K562 (cell line): ENCODE results near the gene SMARCC1. TPM values are rescaled to one million over a fixed set of nuclear protein-coding genes. Genes with fewer than 3 reads are reported as not detected.
A peak's percentile ranks its signal among the peaks of the same experiment; 100 is the strongest.

Experiments used
- ATAC-seq: fragments of 200-7000 bp; cut with Tn5 transposase; 3 replicates; pipeline ENCODE4 v1.9.1; 2020; ENCODE audit warnings: moderate library complexity
- BruUV-seq: library from RNA; stranded (reverse); fragments of 400-500 nt; replicated peaks from 2 replicates; lab custom pipeline; 2021; lab: Mats Ljungman, UMichigan
- CTCF ChIA-PET: fragments of 300-600 bp; formaldehyde crosslinking; extraction: SDS; loops from one replicate; lab custom pipeline; 2021; ENCODE audit warnings: low intra/inter-chr PET ratio; lab: Yijun Ruan, JAX
- POLR2A ChIA-PET: fragments of 300-600, 350-650 bp; sonication (Branson Sonifier 250); formaldehyde crosslinking; extraction: SDS; loops from one replicate; lab custom pipeline; 2021; ENCODE audit warnings: antibody characterized with exemption, inconsistent platforms; lab: Yijun Ruan, JAX
- DNase-seq, 4 experiments: peaks; one replicate each; pipeline versions ENCODE4 v3.0.0 to v3.0.0-alpha.2; 2011 to 2018; ENCODE audit warnings: low spot score in 3 of 4, mixed read lengths in 3 of 4; ENCODE audit errors: extremely low read depth in 1 of 4
- FAIRE-seq: peaks from 2 replicates; lab custom pipeline; 2011; peaks lifted over from hg19 to GRCh38; lab: Jason Lieb, UNC
- H2AFZ ChIP-seq: 2 replicates; pipeline ENCODE4 v1.6.0; 2011; ENCODE audit warnings: low read depth, low read length, control low read depth, inconsistent platforms
- H3K27ac ChIP-seq: fragments of 200-600 bp; 3 replicates; pipeline ENCODE4 v1.8.0; 2011; ENCODE audit warnings: low read depth, mild to moderate bottlenecking, control low read depth, inconsistent platforms, low read length, moderate library complexity, mixed read lengths; ENCODE audit errors: extremely low read depth
- H3K27me3 ChIP-seq, 2 experiments: fragments of 300-600 bp in 1 of 2; 2 replicates in 1 of 2; 3 replicates in 1 of 2; pipeline versions ENCODE4 v1.6.0 to v1.8.0; 2011; ENCODE audit warnings: inconsistent platforms in 2 of 2, low read length in 2 of 2, mild to moderate bottlenecking in 1 of 2, mixed read lengths in 1 of 2, moderate library complexity in 1 of 2; ENCODE audit not compliant: control insufficient read depth in 2 of 2, insufficient read depth in 2 of 2
- H3K36me3 ChIP-seq: fragments of 300-600 bp; 3 replicates; pipeline ENCODE4 v1.8.0; 2011; ENCODE audit warnings: mild to moderate bottlenecking, low read length, inconsistent platforms; ENCODE audit not compliant: control insufficient read depth, insufficient read depth
- H3K4me1 ChIP-seq, 2 experiments: fragments of 200-600 bp in 1 of 2; replicated peaks in 1 of 2; 2 replicates in 1 of 2; 3 replicates in 1 of 2; pipeline versions ENCODE4 v1.5.1 to v1.8.0; 2011; ENCODE audit warnings: inconsistent platforms in 2 of 2, low read length in 2 of 2, mild to moderate bottlenecking in 1 of 2, mixed read lengths in 1 of 2, moderate library complexity in 1 of 2; ENCODE audit not compliant: control insufficient read depth in 2 of 2, insufficient read depth in 2 of 2
- H3K4me2 ChIP-seq: 2 replicates; pipeline ENCODE4 v1.6.1; 2011; ENCODE audit warnings: low read length, control low read depth, inconsistent platforms, mixed read lengths; ENCODE audit not compliant: insufficient read depth
- H3K4me3 ChIP-seq: fragments of 200-600 bp; sonication (generic), shearing (Covaris generic); 2 replicates; pipeline ENCODE4 v1.5.1; 2016; ENCODE audit warnings: control low read depth, inconsistent platforms
- H3K79me2 ChIP-seq: fragments of 200-600 bp; 3 replicates; pipeline ENCODE4 v1.8.0; 2011; ENCODE audit warnings: low read length, inconsistent platforms; ENCODE audit not compliant: control insufficient read depth, insufficient read depth
- H3K9ac ChIP-seq, 2 experiments: 2 replicates each; pipeline versions ENCODE4 v1.6.0 to v1.6.1; 2011; ENCODE audit warnings: low read depth in 2 of 2, low read length in 2 of 2, control low read depth in 1 of 2, inconsistent platforms in 1 of 2, mild to moderate bottlenecking in 1 of 2, mixed read lengths in 1 of 2; ENCODE audit not compliant: insufficient read depth in 1 of 2
- H3K9me1 ChIP-seq: one replicate; pipeline ENCODE4 v1.6.0; 2011; ENCODE audit warnings: inconsistent platforms, mild to moderate bottlenecking, low read length, moderate library complexity; ENCODE audit not compliant: control insufficient read depth, insufficient read depth
- H3K9me3 ChIP-seq: replicated peaks from 2 replicates; pipeline ENCODE4 v1.5.1; 2011; ENCODE audit warnings: low read depth, low read length, inconsistent platforms; ENCODE audit not compliant: control insufficient read depth, insufficient read depth
- H4K20me1 ChIP-seq: replicated peaks from 2 replicates; pipeline ENCODE4 v1.6.1; 2011; ENCODE audit warnings: low read length, inconsistent platforms, mixed read lengths; ENCODE audit not compliant: control insufficient read depth, insufficient read depth
- CBX2 ChIP-seq: fragments of 200-600 bp; sonication (generic); IDR thresholded peaks from one replicate; pipeline ENCODE4 v1.6.1; 2012; ENCODE audit warnings: mild to moderate bottlenecking, low read length, inconsistent platforms; ENCODE audit not compliant: insufficient read depth, poor library complexity, severe bottlenecking
- CGGBP1 ChIP-seq: fragments of 250-450 bp; sonication (Bioruptor Pico); IDR thresholded peaks from 2 replicates; pipeline ENCODE4 v1.9.0; 2021; ENCODE audit warnings: mild to moderate bottlenecking
- CTCF ChIP-seq, 3 experiments: IDR thresholded peaks in 2 of 3; conservative IDR thresholded peaks in 1 of 3; 2 replicates each; pipeline ENCODE4 v1.5.1; 2011 to 2012; ENCODE audit warnings: low read length in 3 of 3, mild to moderate bottlenecking in 3 of 3, control low read depth in 2 of 3, improper control_type of control experiment in 1 of 3, inconsistent platforms in 1 of 3, low read depth in 1 of 3, mixed read lengths in 1 of 3, moderate library complexity in 1 of 3; ENCODE audit not compliant: insufficient read depth in 2 of 3
- E2F4 ChIP-seq: sonication (generic); formaldehyde crosslinking; IDR thresholded peaks from 2 replicates; pipeline ENCODE4 v1.8.0; 2022; ENCODE audit warnings: mild to moderate bottlenecking, low read depth, missing genetic modification reagents
- FIP1L1 ChIP-seq: fragments of 200-400 bp; formaldehyde crosslinking; IDR thresholded peaks from 2 replicates; pipeline ENCODE4 v1.6.1; 2018; ENCODE audit warnings: mild to moderate bottlenecking, low read depth, low read length; ENCODE audit not compliant: poor library complexity, severe bottlenecking
- FOXA3 ChIP-seq, 2 experiments: fragments of 450-650 bp in 1 of 2; sonication (generic) in 1 of 2; formaldehyde crosslinking; IDR thresholded peaks in 1 of 2; conservative IDR thresholded peaks in 1 of 2; 2 replicates each; pipeline versions ENCODE4 v1.4.0 to v1.8.0; 2020 to 2022; ENCODE audit warnings: mild to moderate bottlenecking in 2 of 2, missing genetic modification reagents in 1 of 2
- HDAC2 ChIP-seq: fragments of 450-650 bp; IDR thresholded peaks from 2 replicates; pipeline ENCODE4 v1.6.1; 2016; ENCODE audit warnings: mild to moderate bottlenecking
- MITF ChIP-seq: IDR thresholded peaks from 2 replicates; pipeline ENCODE4 v1.6.1; 2014; ENCODE audit warnings: antibody characterized with exemption
- MTA1 ChIP-seq: fragments of 450-650 bp; IDR thresholded peaks from 2 replicates; pipeline ENCODE4 v1.6.1; 2017; ENCODE audit warnings: borderline replicate concordance
- PURB ChIP-seq: sonication (generic); formaldehyde crosslinking; IDR thresholded peaks from 2 replicates; pipeline ENCODE4 v1.9.0; 2021; ENCODE audit warnings: low read depth, mild to moderate bottlenecking, missing genetic modification reagents
- SMC3 ChIP-seq: conservative IDR thresholded peaks from 2 replicates; pipeline ENCODE4 v1.6.1; 2011; ENCODE audit warnings: low read depth, low read length, improper control_type of control experiment; ENCODE audit not compliant: insufficient read depth
- TARDBP ChIP-seq: fragments of 450-650 bp; IDR thresholded peaks from 2 replicates; pipeline ENCODE4 v1.6.1; 2016
- ZFP36 ChIP-seq: fragments of 150-350 bp; IDR thresholded peaks from 2 replicates; pipeline ENCODE4 v1.6.1; 2018; ENCODE audit warnings: low read length, low read depth; ENCODE audit not compliant: partially characterized antibody
- ZNF354B ChIP-seq: fragments of 250-450 bp; sonication (Bioruptor Pico); IDR thresholded peaks from 2 replicates; pipeline ENCODE4 v1.4.0; 2020
- ZNF668 ChIP-seq: fragments of 250-450 bp; sonication (Bioruptor Pico); IDR thresholded peaks from 2 replicates; pipeline ENCODE4 v1.8.0; 2022; ENCODE audit warnings: mild to moderate bottlenecking, inconsistent platforms
- WGBS: fragments of 100-300 bp; shearing (Covaris generic); methylation state at CpG from one replicate; pipeline ENCODE4 v1.1.6; 2016; ENCODE audit warnings: low coverage, mixed read lengths; ENCODE audit not compliant: insufficient coverage; ENCODE audit errors: missing lambda C conversion rate; 5-methylcytosine and 5-hydroxymethylcytosine counted together
- in situ Hi-C: fragments of 300-500 bp; cut with MboI; formaldehyde crosslinking; loops from 4 replicates; pipeline ENCODE4 v1.15.0; 2018; ENCODE audit warnings: inconsistent platforms, mixed read lengths
- intact Hi-C: fragments of 100-400 bp; cut with micrococcal nuclease; formaldehyde crosslinking; loops from 2 replicates; pipeline ENCODE4 v1.14.2; 2022
- polyA plus RNA-seq, 8 experiments: library from polyadenylated mRNA; depleted of rRNA in 4 of 8; stranded (reverse) in 5 of 8; unstranded in 3 of 8; fragments of >200 nt; fragmentation: Nextera tagmentation in 2 of 8; fragmentation: Illumina TruSeq in 1 of 8; extraction: Ambion mirVana in 2 of 8; extraction: Trizol in 1 of 8; gene quantifications; 2 replicates each; pipeline versions ENCODE4 v1.2.1 to v1.2.3, GENCODE V29; 2011 to 2014; ENCODE audit warnings: inconsistent platforms in 1 of 8, missing spikeins in 1 of 8
- total RNA-seq, 7 experiments: library from RNA; depleted of rRNA in 6 of 7; stranded (reverse); fragments of >200 nt in 6 of 7; fragmentation: Illumina TruSeq in 2 of 7; extraction: Trizol in 2 of 7; gene quantifications; 2 replicates each; pipeline versions ENCODE4 v1.2.1 to v1.2.3, GENCODE V29; 2011 to 2021; ENCODE audit warnings: low replicate concordance in 1 of 7

SMARCC1 gene
- total and polyA plus RNA-seq, 9 of the 15 experiments (the other 6 are each of a cell fraction or from before 2014, with no cell fraction given): 20.7 to 199 (median 66.0) TPM

- TF ChIP-seq E2F4 (CRISPR knock-in tag) (peak; percentile 17; the same call in 1 of the 2 replicates), TARDBP (no peak), MTA1 (no peak), MITF (peak; percentile 13; the same call in 1 of the 2 replicates)
Measured at GRCh38 chr3:47824541-47825473, 43.1 kb upstream of the SMARCC1 start (continued).

- 0 out of 5 replicates have a peak, but pooled peaks cover 0 to 2% of the 10 kb centered on the region in 2 experiments for H3K4me1 ChIP-seq
- intact Hi-C loops: no loop called here
- BruUV-seq: no TSS peak
- peaks cover 13% of the 10 kb centered on the region for H3K36me3 ChIP-seq
- peak overlapping the region in 1 of 2 experiments; percentile 74; a peak in 2 of 4 replicates for H3K9ac ChIP-seq
- no peak; the same call in 1 of the 3 replicates for ATAC-seq
- ChIA-PET POLR2A (interaction anchor here (0.6 to 0.7 kb wide), 2 partner anchors 17 to 147 kb away, joined by 3 to 4 read pairs; no protein-coding TSS in a partner anchor), CTCF (no interaction called here)
- FAIRE-seq: no peak
- H3K27ac ChIP-seq: no peak overlapping the region
- no peaks in the 10 kb centered on the region for H3K79me2 ChIP-seq
- H3K9me1 ChIP-seq: no peaks in the 10 kb centered on the region
- H4K20me1 ChIP-seq: no peaks in the 10 kb centered on the region
- H2AFZ ChIP-seq: no peak overlapping the region
- DNase-seq: no peak
- in situ Hi-C loops: no loop called here
- no peak overlapping the region for H3K4me2 ChIP-seq
- no peak overlapping the region for H3K4me3 ChIP-seq
- H3K27me3 ChIP-seq: no peaks in the 10 kb centered on the region
- WGBS: 72% methylated on average over 7 of the region's 7 CpGs
- H3K9me3 ChIP-seq: no peaks in the 10 kb centered on the region
- no peak for TF ChIP-seq PURB (CRISPR knock-in tag)
- no peak for TF ChIP-seq ZNF668 (CRISPR knock-in tag)
- TF ChIP-seq CTCF (IDR thresholded peaks at IDR 0.05 in 2 of 3, conservative IDR thresholded peaks at IDR 0.05 in 1 of 3; ENCODE audit: insufficient read depth in 2 of 3, low read depth in 1 of 3, low read length in 3 of 3): no peak
- TF ChIP-seq ZFP36: no peak
- no peak for TF ChIP-seq ZNF354B
- TF ChIP-seq FOXA3 (CRISPR knock-in tag; conservative IDR thresholded peaks at IDR 0.05 in 1 of 2, IDR thresholded peaks at IDR 0.05 in 1 of 2): no peak
- no peak for TF ChIP-seq HDAC2
- no peak for TF ChIP-seq FIP1L1
- TF ChIP-seq CGGBP1 (CRISPR knock-in tag): no peak
- no peak for TF ChIP-seq SMC3
- no peak for TF ChIP-seq CBX2
Measured at GRCh38 chr3:47817609-47818008, 35.9 kb upstream of the SMARCC1 start.
